ENCODE results near the gene PPP3CA. TPM values are rescaled to one million over a fixed set of nuclear protein-coding genes. Genes with fewer than 3 reads are reported as not detected.

PPP3CA gene
- total RNA-seq, 1 donor from 2014 or later, result 64.5 TPM

- H3K9me3 ChIP-seq, result no peaks in the 10 kb centered on the region
- H3K4me3 ChIP-seq, result no peak overlapping the region
- no peak for TF ChIP-seq CTCF (IDR thresholded peaks at IDR 0.05)
- intact Hi-C loops (cut with DNase I), result no loop called here
- DNase-seq (ENCODE audit: low spot score in 2 of 2), result no peak
- no peaks in the 10 kb centered on the region for H3K36me3 ChIP-seq
- no peak overlapping the region for H3K27ac ChIP-seq
- H3K27me3 ChIP-seq, result no peaks in the 10 kb centered on the region
- no peaks in the 10 kb centered on the region for H3K4me1 ChIP-seq
Measured at GRCh38 chr4:101148551-101148950, 198.8 kb downstream of the PPP3CA start.

GRCh38 chr4:101147283-101147682, 200.0 kb downstream of the PPP3CA start:
- DNase-seq (ENCODE audit: low spot score in 2 of 2), result no peak
- H3K27me3 ChIP-seq, result no peaks in the 10 kb centered on the region
- no peak overlapping the region for H3K4me3 ChIP-seq
- H3K36me3 ChIP-seq, result no peaks in the 10 kb centered on the region
- intact Hi-C loops (cut with DNase I), result no loop called here
- no peak for TF ChIP-seq CTCF (IDR thresholded peaks at IDR 0.05)
- no peaks in the 10 kb centered on the region for H3K9me3 ChIP-seq
- H3K27ac ChIP-seq, result no peak overlapping the region
- no peaks in the 10 kb centered on the region for H3K4me1 ChIP-seq

DNA sequence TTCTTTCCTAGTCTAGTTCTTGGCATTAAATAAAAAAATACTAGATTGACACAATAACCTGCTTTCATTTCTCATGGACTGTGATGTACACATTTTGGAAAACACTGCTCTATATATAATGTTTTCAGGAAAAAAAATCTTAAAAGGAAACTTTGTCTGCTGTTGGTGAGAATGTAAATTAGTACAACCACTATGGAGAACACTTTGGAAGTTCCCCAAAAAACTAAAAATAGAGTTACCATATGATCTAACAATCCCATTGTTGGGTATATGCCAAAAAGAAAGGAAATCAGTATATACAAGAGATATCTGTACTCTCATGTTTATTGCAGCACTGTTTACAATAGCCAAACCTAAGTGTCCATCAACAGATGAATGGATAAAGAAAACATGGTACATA, 202.3 kb downstream of the PPP3CA start:
- H3K4me1 ChIP-seq, result no peaks in the 10 kb centered on the region
- H3K4me3 ChIP-seq, result no peak overlapping the region
- no peak overlapping the region for H3K27ac ChIP-seq
- intact Hi-C loops (cut with DNase I), result no loop called here
- TF ChIP-seq CTCF (IDR thresholded peaks at IDR 0.05), result no peak
- no peaks in the 10 kb centered on the region for H3K9me3 ChIP-seq
- no peak for DNase-seq (ENCODE audit: low spot score in 2 of 2)
- no peaks in the 10 kb centered on the region for H3K27me3 ChIP-seq
- no peaks in the 10 kb centered on the region for H3K36me3 ChIP-seq

GRCh38 chr4:101142259-101142658, 205.1 kb downstream of the PPP3CA start:
- H3K4me3 ChIP-seq, result no peak overlapping the region
- H3K27me3 ChIP-seq, result no peaks in the 10 kb centered on the region
- no peaks in the 10 kb centered on the region for H3K9me3 ChIP-seq
- intact Hi-C loops (cut with DNase I), result no loop called here
- no peak for DNase-seq (ENCODE audit: low spot score in 2 of 2)
- H3K27ac ChIP-seq, result no peak overlapping the region
- no peak for TF ChIP-seq CTCF (IDR thresholded peaks at IDR 0.05)
- no peaks in the 10 kb centered on the region for H3K4me1 ChIP-seq
- H3K36me3 ChIP-seq, result no peaks in the 10 kb centered on the region

DNA sequence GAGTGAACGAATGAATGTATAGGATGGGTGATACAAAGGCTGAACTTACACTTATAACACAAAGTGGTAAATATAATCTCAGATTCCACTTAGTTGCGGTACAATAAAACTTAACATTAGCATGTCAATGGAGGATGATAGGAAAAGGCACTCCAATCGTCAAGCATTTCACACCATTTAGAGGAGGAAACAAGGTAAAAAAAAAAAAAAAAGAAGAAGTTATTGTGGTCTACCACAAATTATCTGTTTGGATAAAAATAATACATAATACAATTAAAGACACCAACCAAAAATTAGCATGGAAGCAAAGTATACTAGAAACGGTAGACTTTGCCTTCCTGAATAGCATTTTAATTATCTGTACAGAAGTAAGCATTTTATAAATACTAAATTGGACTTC, 205.5 kb downstream of the PPP3CA start:
- Histone ChIP-seq H3K36me3 (no peaks in the 10 kb centered on the region), H3K27me3 (no peaks in the 10 kb centered on the region), H3K4me1 (no peaks in the 10 kb centered on the region), H3K9me3 (no peaks in the 10 kb centered on the region), H3K4me3 (no peak overlapping the region), H3K27ac (no peak overlapping the region)
- no peak for DNase-seq (ENCODE audit: low spot score in 2 of 2)
- intact Hi-C loops (cut with DNase I), result no loop called here
- no peak for TF ChIP-seq CTCF (IDR thresholded peaks at IDR 0.05)

DNA sequence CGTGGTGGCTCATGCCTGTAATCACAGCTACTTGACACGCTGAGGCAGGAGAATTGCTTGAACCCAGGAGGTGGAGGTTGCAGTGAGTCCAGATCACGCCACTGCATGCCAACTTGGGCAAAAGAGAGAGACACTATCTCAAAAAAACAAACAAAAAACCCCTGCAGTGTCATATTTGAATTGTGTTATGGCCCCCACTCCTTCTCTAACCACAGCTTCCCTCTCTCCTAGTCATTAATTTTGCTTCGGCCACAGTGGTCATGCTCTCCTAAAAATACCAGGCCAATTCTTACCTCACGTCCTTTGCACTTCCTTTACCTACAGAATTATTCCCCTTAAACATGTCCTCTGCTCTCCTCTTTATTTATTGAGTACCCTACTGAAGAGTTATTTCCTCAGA, 206.1 kb downstream of the PPP3CA start:
- no peaks in the 10 kb centered on the region for H3K36me3 ChIP-seq
- TF ChIP-seq CTCF (IDR thresholded peaks at IDR 0.05), result no peak
- intact Hi-C loops (cut with DNase I), result no loop called here
- H3K4me3 ChIP-seq, result no peak overlapping the region
- DNase-seq (ENCODE audit: low spot score in 2 of 2), result no peak
- no peak overlapping the region for H3K27ac ChIP-seq
- H3K9me3 ChIP-seq, result no peaks in the 10 kb centered on the region
- no peaks in the 10 kb centered on the region for H3K27me3 ChIP-seq
- no peaks in the 10 kb centered on the region for H3K4me1 ChIP-seq
